Activated effector memory CD4-positive, alpha-beta T cell treated with Interleukin-2 at 50 U/mL for 16 hours (primary cell): ENCODE data around the gene ARFGAP1.
A peak's percentile ranks its signal among the peaks of the same experiment; 100 is the strongest.

Source experiments
- DNase-seq: peaks from one replicate; pipeline ENCODE4 v3.0.0-alpha.2; 2020

The ARFGAP1 gene

GRCh38 chr20:63280929-63281545, 8.4 kb downstream of the ARFGAP1 start:
- DNase-seq: no peak

GRCh38 chr20:63281742-63282665, 9.4 kb downstream of the ARFGAP1 start:
- no peak for DNase-seq

GRCh38 chr20:63282946-63283345, 10.3 kb downstream of the ARFGAP1 start:
- DNase-seq: no peak

- no peak for DNase-seq
Measured at GRCh38 chr20:63283397-63284082, 10.9 kb downstream of the ARFGAP1 start.

GRCh38 chr20:63284083-63284440, 11.4 kb downstream of the ARFGAP1 start:
- peak; percentile 6 for DNase-seq

- DNase-seq: no peak
Measured at GRCh38 chr20:63284544-63284949, 11.9 kb downstream of the ARFGAP1 start.

- DNase-seq: no peak
Measured at GRCh38 chr20:63284981-63285524, 12.4 kb downstream of the ARFGAP1 start.

GRCh38 chr20:63285636-63286615, 13.3 kb downstream of the ARFGAP1 start:
- no peak for DNase-seq

GRCh38 chr20:63286781-63287696, 14.4 kb downstream of the ARFGAP1 start:
- no peak for DNase-seq

GRCh38 chr20:63287697-63288580, 15.3 kb downstream of the ARFGAP1 start:
- DNase-seq: no peak

- DNase-seq: no peak
Measured at GRCh38 chr20:63288581-63289251, 16.1 kb downstream of the ARFGAP1 start.

- no peak for DNase-seq
Measured at GRCh38 chr20:63289311-63290135, 16.9 kb downstream of the ARFGAP1 start.

- no peak for DNase-seq
Measured at GRCh38 chr20:63290136-63290676, 17.6 kb downstream of the ARFGAP1 start.

- peak; percentile 38 for DNase-seq
Measured at GRCh38 chr20:63290677-63291472, 18.3 kb downstream of the ARFGAP1 start.

- no peak for DNase-seq
Measured at GRCh38 chr20:63291811-63292210, 19.2 kb downstream of the ARFGAP1 start.

GRCh38 chr20:63292292-63292701, 19.7 kb downstream of the ARFGAP1 start:
- DNase-seq: no peak

GRCh38 chr20:63292904-63293303, 20.3 kb downstream of the ARFGAP1 start, which contains the start of gene COL20A1:
Gene COL20A1 (plus strand): TSS chr20:63293186. CDS start chr20:63295108, 1,922 bp downstream.
- no peak for DNase-seq
